ENCODE measurements around the gene DGUOK.

DGUOK gene

GRCh38 chr2:73952499-73953446, 26.1 kb downstream of the DGUOK start:
- DNase-seq (ENCODE audit: low read depth), result peak; percentile 26
- TF ChIP-seq, protein P1, sequence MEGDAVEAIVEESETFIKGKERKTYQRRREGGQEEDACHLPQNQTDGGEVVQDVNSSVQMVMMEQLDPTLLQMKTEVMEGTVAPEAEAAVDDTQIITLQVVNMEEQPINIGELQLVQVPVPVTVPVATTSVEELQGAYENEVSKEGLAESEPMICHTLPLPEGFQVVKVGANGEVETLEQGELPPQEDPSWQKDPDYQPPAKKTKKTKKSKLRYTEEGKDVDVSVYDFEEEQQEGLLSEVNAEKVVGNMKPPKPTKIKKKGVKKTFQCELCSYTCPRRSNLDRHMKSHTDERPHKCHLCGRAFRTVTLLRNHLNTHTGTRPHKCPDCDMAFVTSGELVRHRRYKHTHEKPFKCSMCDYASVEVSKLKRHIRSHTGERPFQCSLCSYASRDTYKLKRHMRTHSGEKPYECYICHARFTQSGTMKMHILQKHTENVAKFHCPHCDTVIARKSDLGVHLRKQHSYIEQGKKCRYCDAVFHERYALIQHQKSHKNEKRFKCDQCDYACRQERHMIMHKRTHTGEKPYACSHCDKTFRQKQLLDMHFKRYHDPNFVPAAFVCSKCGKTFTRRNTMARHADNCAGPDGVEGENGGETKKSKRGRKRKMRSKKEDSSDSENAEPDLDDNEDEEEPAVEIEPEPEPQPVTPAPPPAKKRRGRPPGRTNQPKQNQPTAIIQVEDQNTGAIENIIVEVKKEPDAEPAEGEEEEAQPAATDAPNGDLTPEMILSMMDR (conservative IDR thresholded peaks at IDR 0.05; ENCODE audit: low read length), result no peak
- no peak overlapping the region for H3K4me3 ChIP-seq (ENCODE audit: low read length)

DNA sequence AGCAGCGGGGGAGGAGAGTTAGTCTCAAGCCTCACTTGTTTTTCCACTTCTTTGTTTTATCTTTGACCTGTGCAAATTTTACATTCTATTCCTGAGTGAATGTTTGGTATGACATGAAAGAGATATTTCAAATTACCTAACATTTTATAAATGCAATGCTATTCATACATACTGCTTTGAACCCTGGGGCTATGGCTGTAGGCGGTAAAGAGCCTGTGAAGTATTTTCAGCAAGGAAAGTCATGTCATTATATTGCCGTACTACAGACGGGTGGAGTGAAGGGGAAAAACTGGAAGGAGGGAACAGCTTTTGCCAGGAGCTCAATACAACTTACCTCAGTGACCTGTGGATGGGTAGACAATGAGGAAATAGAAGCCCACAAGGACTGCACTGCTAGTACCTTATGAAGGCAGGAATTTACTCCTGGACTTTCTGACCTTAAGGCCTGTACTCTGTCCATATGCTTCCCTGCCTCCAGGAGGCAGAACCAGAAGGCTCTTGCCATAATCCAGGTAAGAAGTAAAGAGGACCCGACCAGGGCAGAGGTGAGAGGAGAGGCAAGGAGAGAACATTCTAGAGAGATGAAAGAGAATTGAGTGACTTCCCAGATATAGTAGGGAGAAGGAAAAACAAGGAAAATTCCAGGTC, 29.7 kb downstream of the DGUOK start:
- TF ChIP-seq, protein P1 (conservative IDR thresholded peaks at IDR 0.05; ENCODE audit: low read length), result no peak
- no peak for DNase-seq (ENCODE audit: low read depth)
- H3K4me3 ChIP-seq (ENCODE audit: low read length), result no peak overlapping the region

- DNase-seq (ENCODE audit: low read depth), result no peak
- TF ChIP-seq, protein P1 (conservative IDR thresholded peaks at IDR 0.05; ENCODE audit: low read length), result no peak
- no peak overlapping the region for H3K4me3 ChIP-seq (ENCODE audit: low read length)
Observed at GRCh38 chr2:73961274-73961673, 34.6 kb downstream of the DGUOK start.

- TF ChIP-seq, protein P1 (conservative IDR thresholded peaks at IDR 0.05; ENCODE audit: low read length), result no peak
- no peak for DNase-seq (ENCODE audit: low read depth)
- H3K4me3 ChIP-seq (ENCODE audit: low read length), result no peak overlapping the region
Observed at GRCh38 chr2:73961823-73962615, 35.3 kb downstream of the DGUOK start.

- DNase-seq (ENCODE audit: low read depth), result no peak
- no peak overlapping the region for H3K4me3 ChIP-seq (ENCODE audit: low read length)
- TF ChIP-seq, protein P1 (conservative IDR thresholded peaks at IDR 0.05; ENCODE audit: low read length), result no peak
Observed at GRCh38 chr2:73962798-73963197, 36.1 kb downstream of the DGUOK start.

DNA sequence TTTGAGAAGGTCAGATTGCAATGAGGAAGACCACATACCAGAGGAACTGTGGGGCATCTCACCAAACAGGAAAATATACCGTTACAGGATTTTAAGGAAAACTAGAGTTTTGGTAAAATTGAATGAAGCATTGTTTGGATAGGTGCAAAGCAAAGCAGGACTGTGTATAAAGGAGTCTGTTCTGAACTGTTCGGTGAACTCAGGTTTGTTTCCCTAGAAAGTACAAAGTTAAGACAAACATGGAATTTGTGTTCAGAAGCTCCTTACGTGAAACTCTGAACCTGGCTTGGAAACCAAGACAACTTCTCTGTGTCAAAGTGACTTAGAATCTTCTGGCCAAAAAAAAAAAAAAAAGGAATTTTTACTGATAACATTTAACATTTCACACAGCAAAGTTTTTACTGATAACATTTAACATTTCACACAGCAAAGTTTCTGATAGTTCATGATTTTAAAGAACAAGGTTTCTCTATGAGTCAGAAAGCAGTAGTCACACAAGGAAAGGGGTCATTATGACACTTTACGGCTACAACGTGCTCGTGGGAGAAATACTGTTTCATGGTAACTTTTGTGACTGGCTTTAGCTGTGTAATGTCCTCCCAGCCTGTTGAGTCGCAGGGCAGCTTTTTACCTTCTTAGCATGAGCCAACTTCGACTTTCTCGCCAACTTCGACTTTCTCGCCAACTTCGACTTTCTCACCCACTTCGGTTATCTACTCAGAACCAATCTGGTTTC, 36.9 kb downstream of the DGUOK start:
- H3K4me3 ChIP-seq (ENCODE audit: low read length), result no peak overlapping the region
- TF ChIP-seq, protein P1 (conservative IDR thresholded peaks at IDR 0.05; ENCODE audit: low read length), result no peak
- no peak for DNase-seq (ENCODE audit: low read depth)
